H1 (cell line): ENCODE results near the gene METTL18. TPM values are rescaled to one million over a fixed set of nuclear protein-coding genes. Genes with fewer than 3 reads are reported as not detected.

Source experiments
- CTCF ChIA-PET: fragments of 300-600 bp; sonication (Branson Sonifier 250); formaldehyde crosslinking; loops from one replicate; lab custom pipeline; 2021; ENCODE audit not compliant: partially characterized antibody; lab: Charles Lee
- POLR2A ChIA-PET: fragments of 300-600 bp; sonication (Branson Sonifier 250); formaldehyde crosslinking; loops from one replicate; lab custom pipeline; 2021; ENCODE audit warnings: inconsistent platforms; ENCODE audit not compliant: partially characterized antibody; lab: Charles Lee
- DNase-seq, 2 experiments: peaks; one replicate each; pipeline versions ENCODE4 v3.0.0 to v3.0.0-alpha.2; 2010 to 2022; ENCODE audit warnings: low spot score in 2 of 2, low read depth in 1 of 2, mixed read lengths in 1 of 2
- FAIRE-seq: peaks from 2 replicates; lab custom pipeline; 2011; peaks lifted over from hg19 to GRCh38; lab: Jason Lieb, UNC
- H2AFZ ChIP-seq: 2 replicates; pipeline ENCODE4 v1.8.1; 2012; ENCODE audit warnings: low read length, inconsistent platforms
- H2AK5ac ChIP-seq: 2 replicates; pipeline ENCODE4 v1.6.1; 2013; ENCODE audit warnings: low read depth, low read length
- H2BK120ac ChIP-seq: replicated peaks from 2 replicates; pipeline ENCODE3; 2013; ENCODE audit warnings: low read depth, low read length, inconsistent platforms
- H2BK12ac ChIP-seq: 2 replicates; pipeline ENCODE4 v1.6.1; 2013; ENCODE audit warnings: low read depth, low read length
- H2BK15ac ChIP-seq: 2 replicates; pipeline ENCODE4 v1.6.1; 2013; ENCODE audit warnings: low read length
- H2BK20ac ChIP-seq: 2 replicates; pipeline ENCODE4 v1.6.1; 2013; ENCODE audit warnings: low read length
- H2BK5ac ChIP-seq: 2 replicates; pipeline ENCODE4 v1.6.1; 2013; ENCODE audit warnings: low read depth, low read length
- H3K14ac ChIP-seq: 2 replicates; pipeline ENCODE4 v1.6.1; 2013; ENCODE audit warnings: inconsistent platforms; ENCODE audit not compliant: insufficient read length
- H3K18ac ChIP-seq: 2 replicates; pipeline ENCODE4 v1.6.1; 2013; ENCODE audit warnings: low read length; ENCODE audit errors: extremely low read depth
- H3K23ac ChIP-seq: 2 replicates; pipeline ENCODE4 v1.6.1; 2013; ENCODE audit warnings: inconsistent platforms; ENCODE audit not compliant: insufficient read length
- H3K23me2 ChIP-seq: 2 replicates; pipeline ENCODE4 v1.6.1; 2013; ENCODE audit warnings: low read depth, low read length
- H3K27ac ChIP-seq: 2 replicates; pipeline ENCODE4 v1.6.1; 2011; ENCODE audit warnings: low read depth, low read length, inconsistent platforms
- H3K27me3 ChIP-seq, 4 experiments: replicated peaks in 1 of 4; 1 replicate in 1 of 4; 2 replicates in 3 of 4; pipeline versions ENCODE4 v1.6.1 to v1.8.1; 2011 to 2013; ENCODE audit warnings: low read length in 3 of 4, mild to moderate bottlenecking in 3 of 4, inconsistent platforms in 2 of 4, mixed read lengths in 2 of 4, moderate library complexity in 1 of 4; ENCODE audit not compliant: control insufficient read depth in 3 of 4, insufficient read depth in 3 of 4; ENCODE audit errors: extremely low read depth in 1 of 4
- H3K36me3 ChIP-seq, 4 experiments: 2 replicates each; pipeline versions ENCODE4 v1.6.1 to v1.8.1; 2011 to 2013; ENCODE audit warnings: mild to moderate bottlenecking in 4 of 4, low read length in 3 of 4, moderate library complexity in 2 of 4, control low read depth in 1 of 4, inconsistent platforms in 1 of 4; ENCODE audit not compliant: insufficient read depth in 4 of 4, control insufficient read depth in 2 of 4
- H3K4ac ChIP-seq: replicated peaks from 2 replicates; pipeline ENCODE3; 2013; ENCODE audit warnings: low read length, low read depth, mixed read lengths, inconsistent platforms; ENCODE audit not compliant: insufficient read length
- H3K4me1 ChIP-seq, 4 experiments: replicated peaks in 1 of 4; 1 replicate in 1 of 4; 2 replicates in 3 of 4; pipeline versions ENCODE4 v1.6.1 to v1.8.1; 2011 to 2013; ENCODE audit warnings: low read length in 3 of 4, inconsistent platforms in 2 of 4, mixed read lengths in 1 of 4; ENCODE audit not compliant: insufficient read depth in 4 of 4, control insufficient read depth in 3 of 4
- H3K4me2 ChIP-seq, 2 experiments: 2 replicates each; pipeline versions ENCODE4 v1.6.1 to v1.8.1; 2011 to 2013; ENCODE audit warnings: low read depth in 2 of 2, low read length in 2 of 2, control low read depth in 1 of 2, inconsistent platforms in 1 of 2, mild to moderate bottlenecking in 1 of 2; ENCODE audit not compliant: insufficient read depth in 1 of 2
- H3K4me3 ChIP-seq, 4 experiments: fragments of 200-600, 300-600 bp in 1 of 4; sonication (generic), shearing (Covaris generic), sonication (Bioruptor Twin) in 1 of 4; 2 replicates each; pipeline versions ENCODE4 v1.5.1 to v1.8.1; 2011 to 2016; ENCODE audit warnings: low read length in 4 of 4, low read depth in 3 of 4, control low read depth in 2 of 4, inconsistent platforms in 2 of 4, mild to moderate bottlenecking in 2 of 4, mixed read lengths in 1 of 4, moderate library complexity in 1 of 4; ENCODE audit not compliant: insufficient read depth in 2 of 4; ENCODE audit errors: extremely low read depth in 1 of 4
- H3K56ac ChIP-seq: replicated peaks from 2 replicates; pipeline ENCODE3; 2013; ENCODE audit warnings: low read depth, mild to moderate bottlenecking, mixed read lengths, low read length, inconsistent platforms; ENCODE audit not compliant: insufficient read length
- H3K79me1 ChIP-seq: 2 replicates; pipeline ENCODE4 v1.6.1; 2013; ENCODE audit warnings: low read depth, low read length, control low read depth
- H3K79me2 ChIP-seq, 2 experiments: 2 replicates each; pipeline versions ENCODE4 v1.6.1 to v1.8.1; 2012 to 2013; ENCODE audit warnings: low read length in 2 of 2, mild to moderate bottlenecking in 2 of 2, inconsistent platforms in 1 of 2; ENCODE audit not compliant: insufficient read depth in 2 of 2, control insufficient read depth in 1 of 2
- H3K9ac ChIP-seq, 4 experiments: replicated peaks in 1 of 4; 1 replicate in 1 of 4; 2 replicates in 3 of 4; pipeline versions ENCODE4 v1.6.1 to v1.8.1; 2011 to 2013; ENCODE audit warnings: low read depth in 3 of 4, low read length in 3 of 4, control low read depth in 2 of 4, mild to moderate bottlenecking in 2 of 4, moderate library complexity in 2 of 4, inconsistent platforms in 1 of 4; ENCODE audit errors: extremely low read depth in 1 of 4
- H3K9me3 ChIP-seq, 2 experiments: 2 replicates each; pipeline versions ENCODE4 v1.6.1 to v1.8.1; 2012 to 2013; ENCODE audit warnings: mild to moderate bottlenecking in 2 of 2, moderate library complexity in 2 of 2, control low read depth in 1 of 2, inconsistent platforms in 1 of 2, low read depth in 1 of 2, low read length in 1 of 2, mixed read lengths in 1 of 2; ENCODE audit not compliant: insufficient read depth in 2 of 2
- H4K20me1 ChIP-seq, 2 experiments: replicated peaks in 1 of 2; 2 replicates each; pipeline versions ENCODE3 to v1.8.1; 2011 to 2013; ENCODE audit warnings: inconsistent platforms in 2 of 2, low read length in 2 of 2, mild to moderate bottlenecking in 1 of 2; ENCODE audit not compliant: insufficient read depth in 2 of 2, control insufficient read depth in 1 of 2
- H4K5ac ChIP-seq: 2 replicates; pipeline ENCODE4 v1.6.1; 2013; ENCODE audit warnings: low read length, low read depth, mixed read lengths, inconsistent platforms; ENCODE audit not compliant: insufficient read length
- H4K8ac ChIP-seq: 2 replicates; pipeline ENCODE4 v1.8.0; 2013; ENCODE audit warnings: mild to moderate bottlenecking, moderate library complexity, low read length, inconsistent platforms; ENCODE audit not compliant: insufficient read depth; ENCODE audit errors: extremely low read depth
- H4K91ac ChIP-seq: replicated peaks from 2 replicates; pipeline ENCODE3; 2013; ENCODE audit warnings: low read length, mixed read lengths, inconsistent platforms; ENCODE audit not compliant: insufficient read length
- HDAC2 ChIP-seq, 2 experiments: fragments of 300-600 bp in 1 of 2; sonication (generic) in 1 of 2; IDR thresholded peaks; 2 replicates each; pipeline ENCODE4 v1.6.1; 2011 to 2012; ENCODE audit warnings: low read depth in 2 of 2, low read length in 2 of 2, mild to moderate bottlenecking in 2 of 2, moderate library complexity in 2 of 2, borderline replicate concordance in 1 of 2, inconsistent platforms in 1 of 2
- HDAC6 ChIP-seq: IDR thresholded peaks from one replicate; pipeline ENCODE4 v1.7.1; 2012; ENCODE audit warnings: low read depth, mild to moderate bottlenecking, inconsistent platforms, low read length, moderate library complexity
- RXRA ChIP-seq: IDR thresholded peaks from 2 replicates; pipeline ENCODE4 v1.6.1; 2011; ENCODE audit warnings: low read depth, mild to moderate bottlenecking, low read length, moderate library complexity; ENCODE audit not compliant: insufficient read depth
- SRF ChIP-seq: IDR thresholded peaks from 2 replicates; pipeline ENCODE4 v1.6.1; 2011; ENCODE audit warnings: mild to moderate bottlenecking, low read depth, low read length, moderate library complexity
- SUZ12 ChIP-seq: fragments of 200-600 bp; sonication (generic); IDR thresholded peaks from 2 replicates; pipeline ENCODE4 v1.6.1; 2012; ENCODE audit warnings: mild to moderate bottlenecking, inconsistent platforms, low read length, moderate library complexity, mixed read lengths
- WGBS, 2 experiments: shearing (Covaris generic) in 1 of 2; methylation state at CpG; one replicate each; pipeline versions ENCODE4 v1.1.6 to v1.1.7; 2013 to 2015; ENCODE audit warnings: low lambda C conversion rate in 2 of 2, mixed read lengths in 2 of 2, inconsistent platforms in 1 of 2, low coverage in 1 of 2, missing lambda C conversion rate in 1 of 2; ENCODE audit not compliant: insufficient replicate concordance in 2 of 2, insufficient coverage in 1 of 2, insufficient read length in 1 of 2; ENCODE audit errors: extremely low coverage in 1 of 2, missing lambda C conversion rate in 1 of 2; 5-methylcytosine and 5-hydroxymethylcytosine counted together
- polyA plus RNA-seq, 7 experiments: library from polyadenylated mRNA; depleted of rRNA in 3 of 7; stranded (reverse) in 5 of 7; unstranded in 2 of 7; fragments of >200 nt in 5 of 7; fragments of 200-250 nt in 2 of 7; gene quantifications; 1 replicate in 5 of 7; 2 replicates in 1 of 7; 4 replicates in 1 of 7; pipeline versions ENCODE4 v1.2.1 to v1.2.3, GENCODE V29; 2011 to 2013; ENCODE audit warnings: missing spikeins in 2 of 7, mixed read lengths in 2 of 7
- total RNA-seq: library from RNA; stranded (reverse); fragmentation: NEBNext Ultra II Directional; extraction: Animal tissue kit (Norgen Biotek cat#: 25700); gene quantifications from 2 replicates; pipeline ENCODE4 v1.2.1, GENCODE V29; 2021
- TF ChIP-seq, protein P1 (sequence below): IDR thresholded peaks from 2 replicates; pipeline ENCODE4 v1.6.1; 2011; ENCODE audit warnings: low read depth, mild to moderate bottlenecking, low read length; ENCODE audit not compliant: insufficient read depth
- TF ChIP-seq, protein P2 (sequence below): IDR thresholded peaks from 2 replicates; pipeline ENCODE4 v1.6.1; 2012; ENCODE audit warnings: low read length, inconsistent platforms

Gene METTL18
- total and polyA plus RNA-seq, 2 of the 8 experiments (the other 6 are each of a cell fraction or from before 2014, with no cell fraction given) = 1.4 to 7.6 TPM

DNA sequence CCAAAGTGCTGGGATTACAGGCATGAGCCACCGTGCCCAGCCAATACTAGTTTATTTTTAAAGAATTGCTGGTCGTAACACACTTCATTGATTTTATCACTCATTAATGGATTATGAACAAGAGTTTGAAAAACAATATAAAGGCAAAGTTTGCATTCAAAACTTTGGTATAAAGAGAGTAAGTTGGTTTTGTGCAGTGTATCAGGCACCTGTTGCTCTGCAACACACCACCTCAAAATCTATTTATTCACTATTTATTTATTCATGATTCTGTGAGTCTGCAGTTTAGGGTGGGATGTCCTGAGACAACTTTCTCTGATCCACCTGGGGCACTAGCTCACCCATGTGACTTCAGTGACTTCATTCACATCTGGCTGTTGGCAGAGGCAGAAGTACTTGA is 10.2 kb upstream of the METTL18 start:
- no peak for FAIRE-seq
- H3K14ac ChIP-seq = no peak overlapping the region
- CTCF ChIA-PET = interaction anchor here (1.4 kb wide), 1 partner anchor 218 kb away, joined by 3 read pairs; the partner anchor contains the start of gene F5

More for the DNA sequence above, 10.2 kb upstream of the METTL18 start:
- Histone ChIP-seq H4K8ac (no peak overlapping the region), H3K23ac (no peak overlapping the region), H3K9ac (no peak overlapping the region), H3K4me2 (no peak overlapping the region), H3K79me2 (peaks cover 0 to under 1% of the 10 kb centered on the region in 2 experiments; a peak in 1 of 4 replicates), H3K23me2 (no peaks in the 10 kb centered on the region), H3K27me3 (no peaks in the 10 kb centered on the region), H4K5ac (no peak overlapping the region), H4K20me1 (peaks cover 2% of the 10 kb centered on the region in 2 experiments), H3K18ac (no peak overlapping the region), H3K4me3 (no peak overlapping the region), H3K36me3 (peaks cover 2 to 75% (median 22%) of the 10 kb centered on the region in 4 experiments; a peak in 7 of 8 replicates), H2BK12ac (no peak overlapping the region), H3K79me1 (no peaks in the 10 kb centered on the region), H3K56ac (no peak overlapping the region), H2AFZ (no peak overlapping the region), H2BK20ac (no peak overlapping the region), H2BK120ac (no peak overlapping the region), H2BK5ac (no peak overlapping the region), H3K4ac (no peak overlapping the region), H3K27ac (no peak overlapping the region), H2BK15ac (no peak overlapping the region), H4K91ac (no peak overlapping the region), H2AK5ac (no peak overlapping the region), H3K9me3 (no peaks in the 10 kb centered on the region), H3K4me1 (no peaks in the 10 kb centered on the region)
- POLR2A ChIA-PET = no interaction called here
- DNase-seq = no peak
- no peak for TF ChIP-seq RXRA
- TF ChIP-seq SRF = no peak
- no peak for TF ChIP-seq HDAC6
- no peak for TF ChIP-seq SUZ12
- TF ChIP-seq, protein P1, sequence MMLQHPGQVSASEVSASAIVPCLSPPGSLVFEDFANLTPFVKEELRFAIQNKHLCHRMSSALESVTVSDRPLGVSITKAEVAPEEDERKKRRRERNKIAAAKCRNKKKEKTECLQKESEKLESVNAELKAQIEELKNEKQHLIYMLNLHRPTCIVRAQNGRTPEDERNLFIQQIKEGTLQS = no peak
- TF ChIP-seq HDAC2 (IDR thresholded peaks at IDR 0.05; ENCODE audit: borderline replicate concordance in 1 of 2, low read depth in 2 of 2, low read length in 2 of 2) = no peak
- TF ChIP-seq, protein P2, sequence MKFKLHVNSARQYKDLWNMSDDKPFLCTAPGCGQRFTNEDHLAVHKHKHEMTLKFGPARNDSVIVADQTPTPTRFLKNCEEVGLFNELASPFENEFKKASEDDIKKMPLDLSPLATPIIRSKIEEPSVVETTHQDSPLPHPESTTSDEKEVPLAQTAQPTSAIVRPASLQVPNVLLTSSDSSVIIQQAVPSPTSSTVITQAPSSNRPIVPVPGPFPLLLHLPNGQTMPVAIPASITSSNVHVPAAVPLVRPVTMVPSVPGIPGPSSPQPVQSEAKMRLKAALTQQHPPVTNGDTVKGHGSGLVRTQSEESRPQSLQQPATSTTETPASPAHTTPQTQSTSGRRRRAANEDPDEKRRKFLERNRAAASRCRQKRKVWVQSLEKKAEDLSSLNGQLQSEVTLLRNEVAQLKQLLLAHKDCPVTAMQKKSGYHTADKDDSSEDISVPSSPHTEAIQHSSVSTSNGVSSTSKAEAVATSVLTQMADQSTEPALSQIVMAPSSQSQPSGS = no peak
- 98% methylated on average over 2 of the region's 2 CpGs; no CpG with 5 or more reads in 1 of the 2 experiments for WGBS, 2 experiments
